Mesendoderm (in vitro differentiated cells): ENCODE results near the gene KANK2.
A peak's percentile ranks its signal among the peaks of the same experiment; 100 is the strongest.

Experiments
- DNase-seq: peaks from one replicate; pipeline ENCODE4 v3.0.0; 2013
- H2AK5ac ChIP-seq: 2 replicates; pipeline ENCODE4 v1.6.1; 2013; ENCODE audit warnings: low read length, inconsistent platforms
- H2BK120ac ChIP-seq: 2 replicates; pipeline ENCODE4 v1.6.1; 2013; ENCODE audit warnings: low read depth, mild to moderate bottlenecking, low read length, moderate library complexity, mixed read lengths
- H2BK15ac ChIP-seq: replicated peaks from 2 replicates; pipeline ENCODE4 v1.6.1; 2013; ENCODE audit warnings: low read depth, mild to moderate bottlenecking, moderate library complexity
- H2BK5ac ChIP-seq: 2 replicates; pipeline ENCODE4 v1.6.1; 2013; ENCODE audit warnings: low read length, inconsistent platforms
- H3K18ac ChIP-seq: 2 replicates; pipeline ENCODE4 v1.6.1; 2013; ENCODE audit warnings: mild to moderate bottlenecking, low read length, mixed read lengths
- H3K23ac ChIP-seq: one replicate; pipeline ENCODE4 v1.6.1; 2013; ENCODE audit warnings: low read length
- H3K27ac ChIP-seq: 2 replicates; pipeline ENCODE4 v1.5.1; 2013; ENCODE audit warnings: low read depth, mild to moderate bottlenecking, inconsistent platforms, low read length, moderate library complexity
- H3K27me3 ChIP-seq: 2 replicates; pipeline ENCODE4 v1.6.1; 2013; ENCODE audit warnings: low read length, control low read depth, mild to moderate bottlenecking, inconsistent platforms; ENCODE audit not compliant: insufficient read depth, poor library complexity
- H3K36me3 ChIP-seq: 2 replicates; pipeline ENCODE4 v1.6.1; 2013; ENCODE audit warnings: low read length, inconsistent platforms; ENCODE audit not compliant: control insufficient read depth, insufficient read depth
- H3K4ac ChIP-seq: one replicate; pipeline ENCODE4 v1.6.1; 2013; ENCODE audit warnings: low read depth, mild to moderate bottlenecking, low read length, moderate library complexity
- H3K4me1 ChIP-seq: 2 replicates; pipeline ENCODE4 v1.6.1; 2013; ENCODE audit warnings: low read depth, low read length, inconsistent platforms; ENCODE audit not compliant: control insufficient read depth
- H3K4me2 ChIP-seq: 2 replicates; pipeline ENCODE4 v1.6.1; 2013; ENCODE audit warnings: low read length
- H3K4me3 ChIP-seq: 2 replicates; pipeline ENCODE4 v1.5.1; 2013; ENCODE audit warnings: mild to moderate bottlenecking, low read length
- H3K56ac ChIP-seq: one replicate; pipeline ENCODE4 v1.6.1; 2013; ENCODE audit warnings: low read length
- H3K79me1 ChIP-seq: 2 replicates; pipeline ENCODE4 v1.6.1; 2013; ENCODE audit warnings: low read length, inconsistent platforms
- H3K79me2 ChIP-seq: 2 replicates; pipeline ENCODE4 v1.6.1; 2013; ENCODE audit warnings: mild to moderate bottlenecking, low read length; ENCODE audit not compliant: control insufficient read depth, insufficient read depth
- H3K9ac ChIP-seq: 2 replicates; pipeline ENCODE4 v1.6.1; 2013; ENCODE audit warnings: low read length, inconsistent platforms
- H4K5ac ChIP-seq: one replicate; pipeline ENCODE4 v1.6.1; 2013; ENCODE audit warnings: low read length
- H4K8ac ChIP-seq: one replicate; pipeline ENCODE4 v1.6.1; 2013; ENCODE audit warnings: low read depth, mild to moderate bottlenecking, control low read depth, low read length, moderate library complexity
- WGBS: extraction: QIAGEN DNeasy Blood & Tissue Kit; methylation state at CpG from one replicate; pipeline ENCODE4 v1.1.7; 2013; ENCODE audit warnings: low lambda C conversion rate, missing lambda C conversion rate; ENCODE audit not compliant: insufficient coverage; ENCODE audit errors: extremely low coverage; 5-methylcytosine and 5-hydroxymethylcytosine counted together

The KANK2 gene

DNA sequence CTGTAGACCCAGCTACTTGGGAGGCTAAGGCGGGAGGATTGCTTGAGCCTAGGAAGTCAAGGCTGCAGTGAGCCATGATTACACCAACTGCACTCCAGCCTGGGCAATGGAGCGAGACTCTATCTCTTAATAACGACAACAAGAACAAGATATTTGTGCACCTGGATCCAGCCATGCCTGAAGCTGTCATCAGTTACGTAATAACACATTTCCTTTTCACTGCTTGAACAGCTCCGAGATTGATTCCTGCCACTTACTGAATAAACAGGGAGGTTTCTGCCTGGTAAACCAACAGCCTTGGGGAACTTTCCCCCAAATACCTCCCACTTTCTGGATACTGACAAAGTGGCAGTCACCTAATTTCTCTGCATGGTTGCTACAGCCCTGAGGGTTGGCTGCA is 5.4 kb downstream of the KANK2 start:
- Histone ChIP-seq H3K4me3 (no peak overlapping the region), H2BK15ac (no peak overlapping the region), H2BK120ac (no peak overlapping the region), H2BK5ac (no peak overlapping the region), H3K4me1 (peaks cover 2% of the 10 kb centered on the region), H3K4ac (no peak overlapping the region), H3K79me1 (peaks cover 5% of the 10 kb centered on the region), H4K5ac (no peak overlapping the region), H4K8ac (no peak overlapping the region), H3K27me3 (no peaks in the 10 kb centered on the region), H3K56ac (no peak overlapping the region), H3K36me3 (peaks cover 9% of the 10 kb centered on the region), H3K79me2 (peaks cover 1% of the 10 kb centered on the region), H3K9ac (no peak overlapping the region), H3K4me2 (no peak overlapping the region), H3K23ac (no peak overlapping the region), H2AK5ac (no peak overlapping the region), H3K18ac (no peak overlapping the region), H3K27ac (no peak overlapping the region)
- no CpG with 5 or more reads among the region's 5 CpGs for WGBS
- no peak for DNase-seq

DNA sequence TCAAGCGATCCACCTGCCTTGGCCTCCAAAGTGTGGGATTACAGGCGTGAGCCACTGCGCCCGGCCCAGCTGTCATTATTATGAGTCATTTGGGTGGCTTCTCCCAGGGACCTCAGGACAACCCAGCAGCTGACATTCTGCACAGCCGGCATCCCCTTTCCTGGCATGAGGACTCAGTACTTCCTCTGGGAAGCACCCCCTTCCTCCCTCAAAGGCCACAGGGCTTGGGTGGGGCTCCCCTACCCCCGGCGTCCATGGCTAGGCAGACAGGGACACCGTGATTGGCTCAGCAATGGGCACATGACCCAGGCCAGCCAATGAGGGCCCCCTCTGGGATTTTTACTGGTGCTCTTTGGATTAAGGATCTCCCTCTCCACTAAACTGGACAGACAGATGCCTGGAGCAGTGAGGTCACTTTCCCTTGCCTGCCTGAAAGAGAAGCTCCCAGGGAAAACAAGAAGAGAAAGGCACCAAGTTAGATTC is 6.0 kb downstream of the KANK2 start:
- H2BK5ac ChIP-seq: no peak overlapping the region
- no CpG with 5 or more reads among the region's 8 CpGs for WGBS
- no peak overlapping the region for H3K9ac ChIP-seq
- no peak overlapping the region for H3K4me2 ChIP-seq
- H3K79me1 ChIP-seq: peaks cover 2% of the 10 kb centered on the region
- no peak overlapping the region for H3K4me3 ChIP-seq
- H3K4ac ChIP-seq: no peak overlapping the region
- no peak overlapping the region for H3K23ac ChIP-seq
- H3K18ac ChIP-seq: no peak overlapping the region
- H3K56ac ChIP-seq: no peak overlapping the region
- H2BK15ac ChIP-seq: no peak overlapping the region
- peak; percentile 42 for DNase-seq
- H3K79me2 ChIP-seq: no peaks in the 10 kb centered on the region
- no peaks in the 10 kb centered on the region for H3K4me1 ChIP-seq
- H3K36me3 ChIP-seq: peaks cover 9% of the 10 kb centered on the region
- no peak overlapping the region for H2BK120ac ChIP-seq
- H3K27ac ChIP-seq: no peak overlapping the region
- H3K27me3 ChIP-seq: no peaks in the 10 kb centered on the region
- H4K8ac ChIP-seq: no peak overlapping the region
- H2AK5ac ChIP-seq: no peak overlapping the region
- H4K5ac ChIP-seq: no peak overlapping the region

- Histone ChIP-seq H3K9ac (no peak overlapping the region), H3K27ac (no peak overlapping the region), H3K4ac (no peak overlapping the region), H3K4me3 (no peak overlapping the region), H3K18ac (no peak overlapping the region), H2AK5ac (no peak overlapping the region), H2BK120ac (no peak overlapping the region), H3K56ac (no peak overlapping the region), H3K79me2 (no peaks in the 10 kb centered on the region), H3K4me2 (no peak overlapping the region), H3K23ac (no peak overlapping the region), H3K27me3 (no peaks in the 10 kb centered on the region), H3K79me1 (peaks cover 2% of the 10 kb centered on the region), H4K5ac (no peak overlapping the region), H3K4me1 (no peaks in the 10 kb centered on the region), H2BK5ac (no peak overlapping the region), H4K8ac (no peak overlapping the region), H2BK15ac (no peak overlapping the region), H3K36me3 (peaks cover 9% of the 10 kb centered on the region)
- no peak for DNase-seq
- WGBS: no CpG with 5 or more reads among the region's 8 CpGs
Observed at GRCh38 chr19:11190501-11190900, 6.8 kb downstream of the KANK2 start.

GRCh38 chr19:11187441-11187840 is 9.9 kb downstream of the KANK2 start:
- H3K79me2 ChIP-seq: no peaks in the 10 kb centered on the region
- no peak overlapping the region for H2BK120ac ChIP-seq
- no peak overlapping the region for H3K4me2 ChIP-seq
- H3K4ac ChIP-seq: no peak overlapping the region
- H3K9ac ChIP-seq: no peak overlapping the region
- no peak overlapping the region for H3K18ac ChIP-seq
- no peak overlapping the region for H4K5ac ChIP-seq
- H2BK15ac ChIP-seq: no peak overlapping the region
- no peaks in the 10 kb centered on the region for H3K4me1 ChIP-seq
- peaks cover 4% of the 10 kb centered on the region for H3K36me3 ChIP-seq
- H3K23ac ChIP-seq: no peak overlapping the region
- no peak overlapping the region for H2BK5ac ChIP-seq
- H3K4me3 ChIP-seq: no peak overlapping the region
- no peaks in the 10 kb centered on the region for H3K79me1 ChIP-seq
- WGBS: no CpG with 5 or more reads among the region's 9 CpGs
- H3K56ac ChIP-seq: no peak overlapping the region
- no peak overlapping the region for H2AK5ac ChIP-seq
- H3K27me3 ChIP-seq: no peaks in the 10 kb centered on the region
- no peak overlapping the region for H4K8ac ChIP-seq
- DNase-seq: no peak
- H3K27ac ChIP-seq: no peak overlapping the region

GRCh38 chr19:11182994-11183393 is 14.4 kb downstream of the KANK2 start:
- no peak overlapping the region for H2BK5ac ChIP-seq
- no peak overlapping the region for H3K56ac ChIP-seq
- no peak overlapping the region for H3K23ac ChIP-seq
- H2BK15ac ChIP-seq: no peak overlapping the region
- no peak for DNase-seq
- no peaks in the 10 kb centered on the region for H3K79me1 ChIP-seq
- H3K4me1 ChIP-seq: no peaks in the 10 kb centered on the region
- no peaks in the 10 kb centered on the region for H3K27me3 ChIP-seq
- H4K5ac ChIP-seq: no peak overlapping the region
- H3K4me3 ChIP-seq: no peak overlapping the region
- no peak overlapping the region for H2BK120ac ChIP-seq
- no peak overlapping the region for H2AK5ac ChIP-seq
- no CpG with 5 or more reads among the region's 1 CpG for WGBS
- H3K18ac ChIP-seq: no peak overlapping the region
- H4K8ac ChIP-seq: no peak overlapping the region
- H3K9ac ChIP-seq: no peak overlapping the region
- no peak overlapping the region for H3K4me2 ChIP-seq
- no peaks in the 10 kb centered on the region for H3K79me2 ChIP-seq
- H3K4ac ChIP-seq: no peak overlapping the region
- peaks cover 2% of the 10 kb centered on the region for H3K36me3 ChIP-seq
- H3K27ac ChIP-seq: no peak overlapping the region

- Histone ChIP-seq H3K9ac (no peak overlapping the region), H3K4me3 (no peak overlapping the region), H3K23ac (no peak overlapping the region), H2AK5ac (no peak overlapping the region), H3K27ac (no peak overlapping the region), H3K18ac (no peak overlapping the region), H3K4me2 (no peak overlapping the region), H3K4ac (no peak overlapping the region), H3K79me2 (no peaks in the 10 kb centered on the region), H2BK15ac (no peak overlapping the region), H3K36me3 (peaks cover 4% of the 10 kb centered on the region), H3K4me1 (no peaks in the 10 kb centered on the region), H3K56ac (no peak overlapping the region), H3K27me3 (no peaks in the 10 kb centered on the region), H3K79me1 (no peaks in the 10 kb centered on the region), H4K8ac (no peak overlapping the region), H2BK5ac (no peak overlapping the region), H4K5ac (no peak overlapping the region), H2BK120ac (no peak overlapping the region)
- WGBS: no CpG with 5 or more reads among the region's 4 CpGs
- DNase-seq: no peak
Observed at GRCh38 chr19:11181488-11181887, 15.9 kb downstream of the KANK2 start.
